Measurements from ENCODE around the gene SLC2A5.

SLC2A5 gene

GRCh38 chr1:9062021-9062471 is 7.4 kb downstream of the SLC2A5 start:
- DNase-seq (ENCODE audit: low read depth in 2 of 2), result no peak

- DNase-seq (ENCODE audit: low read depth in 2 of 2), result no peak
Observed at GRCh38 chr1:9061252-9061960, 8.0 kb downstream of the SLC2A5 start.

GRCh38 chr1:9059891-9060744 is 9.3 kb downstream of the SLC2A5 start:
- no peak for DNase-seq (ENCODE audit: low read depth in 2 of 2)

GRCh38 chr1:9058465-9058864 is 11.0 kb downstream of the SLC2A5 start:
- DNase-seq (ENCODE audit: low read depth in 2 of 2), result no peak

- no peak for DNase-seq (ENCODE audit: low read depth in 2 of 2)
Observed at GRCh38 chr1:9057851-9058250, 11.6 kb downstream of the SLC2A5 start.

GRCh38 chr1:9052272-9053049 is 17.0 kb downstream of the SLC2A5 start:
- no peak for DNase-seq (ENCODE audit: low read depth in 2 of 2)

- DNase-seq (ENCODE audit: low read depth in 2 of 2), result no peak
Observed at GRCh38 chr1:9051379-9051778, 18.1 kb downstream of the SLC2A5 start.

- no peak for DNase-seq (ENCODE audit: low read depth in 2 of 2)
Observed at GRCh38 chr1:9050803-9051202, 18.6 kb downstream of the SLC2A5 start.

- DNase-seq (ENCODE audit: low read depth in 2 of 2), result no peak
Observed at GRCh38 chr1:9048551-9048950, 20.9 kb downstream of the SLC2A5 start.

GRCh38 chr1:9047019-9047418 is 22.4 kb downstream of the SLC2A5 start:
- no peak for DNase-seq (ENCODE audit: low read depth in 2 of 2)

GRCh38 chr1:9045861-9046510 is 23.4 kb downstream of the SLC2A5 start:
- DNase-seq (ENCODE audit: low read depth in 2 of 2), result no peak

GRCh38 chr1:9044236-9044635 is 25.2 kb downstream of the SLC2A5 start:
- DNase-seq (ENCODE audit: low read depth in 2 of 2), result no peak

- no peak for DNase-seq (ENCODE audit: low read depth in 2 of 2)
Observed at GRCh38 chr1:9042272-9042671, 27.2 kb downstream of the SLC2A5 start.

- DNase-seq (ENCODE audit: low read depth in 2 of 2), result no peak
Observed at GRCh38 chr1:9041116-9041779, 28.2 kb downstream of the SLC2A5 start.

GRCh38 chr1:9040659-9041030 is 28.8 kb downstream of the SLC2A5 start:
- DNase-seq (ENCODE audit: low read depth in 2 of 2), result no peak

- DNase-seq (ENCODE audit: low read depth in 2 of 2), result no peak
Observed at GRCh38 chr1:9039761-9040658, 29.4 kb downstream of the SLC2A5 start.

GRCh38 chr1:9038881-9039760 is 30.3 kb downstream of the SLC2A5 start:
- no peak for DNase-seq (ENCODE audit: low read depth in 2 of 2)

- DNase-seq (ENCODE audit: low read depth in 2 of 2), result no peak
Observed at GRCh38 chr1:9038338-9038650, 31.1 kb downstream of the SLC2A5 start.
